Keratinocyte (primary cell): Measurements from ENCODE around the gene PARP14. TPM values are rescaled to one million over a fixed set of nuclear protein-coding genes. Genes with fewer than 3 reads are reported as not detected.
"Not testable (repeated sequence)": the region's sequence is repeated elsewhere in the genome, so short reads cannot be mapped to it uniquely, and the experiment has no call there.

ENCODE experiments used
- DNase-seq: peaks from one replicate; pipeline ENCODE4 v3.0.0-alpha.2; 2011; ENCODE audit warnings: low read depth, missing footprints, low spot score
- FAIRE-seq: peaks from 2 replicates; lab custom pipeline; 2011; peaks lifted over from hg19 to GRCh38; lab: Jason Lieb, UNC
- H2AFZ ChIP-seq: 2 replicates; pipeline ENCODE4 v1.6.0; 2012; ENCODE audit warnings: low read length, control low read depth, inconsistent platforms; ENCODE audit not compliant: control insufficient read depth
- H3K27ac ChIP-seq: 2 replicates; pipeline ENCODE4 v1.5.1; 2011; ENCODE audit warnings: low read length; ENCODE audit not compliant: control insufficient read depth, insufficient read depth
- H3K27me3 ChIP-seq: 3 replicates; pipeline ENCODE4 v1.6.0; 2011; ENCODE audit warnings: low read length; ENCODE audit not compliant: control insufficient read depth, insufficient read depth; ENCODE audit errors: extremely low read depth
- H3K36me3 ChIP-seq, 2 experiments: 2 replicates in 1 of 2; 3 replicates in 1 of 2; pipeline ENCODE4 v1.5.1; 2011; ENCODE audit warnings: low read length in 2 of 2, mild to moderate bottlenecking in 1 of 2; ENCODE audit not compliant: control insufficient read depth in 2 of 2, insufficient read depth in 2 of 2; ENCODE audit errors: extremely low read depth in 1 of 2
- H3K4me1 ChIP-seq: 3 replicates; pipeline ENCODE4 v1.5.1; 2011; ENCODE audit warnings: low read length; ENCODE audit not compliant: control insufficient read depth, insufficient read depth; ENCODE audit errors: extremely low read depth
- H3K4me2 ChIP-seq: 3 replicates; pipeline ENCODE4 v1.6.0; 2011; ENCODE audit warnings: low read depth, low read length; ENCODE audit not compliant: control insufficient read depth, insufficient read depth; ENCODE audit errors: extremely low read depth
- H3K4me3 ChIP-seq, 3 experiments: fragments of 200-600 bp in 1 of 3; sonication (generic) in 1 of 3; 2 replicates in 2 of 3; 3 replicates in 1 of 3; pipeline ENCODE4 v1.5.1; 2011 to 2016; ENCODE audit warnings: low read length in 3 of 3, mild to moderate bottlenecking in 3 of 3, control low read depth in 2 of 3, inconsistent platforms in 1 of 3, low read depth in 1 of 3, mixed read lengths in 1 of 3, mixed run types in 1 of 3, moderate library complexity in 1 of 3; ENCODE audit not compliant: control insufficient read depth in 2 of 3, insufficient read depth in 2 of 3; ENCODE audit errors: extremely low read depth in 1 of 3
- H3K79me2 ChIP-seq: 2 replicates; pipeline ENCODE4 v1.6.0; 2012; ENCODE audit warnings: low read length; ENCODE audit not compliant: control insufficient read depth, insufficient read depth
- H3K9ac ChIP-seq: 3 replicates; pipeline ENCODE4 v1.6.0; 2011; ENCODE audit warnings: low read length; ENCODE audit not compliant: control insufficient read depth, insufficient read depth; ENCODE audit errors: extremely low read depth
- H3K9me1 ChIP-seq: 3 replicates; pipeline ENCODE4 v1.6.0; 2011; ENCODE audit warnings: low read length; ENCODE audit not compliant: control insufficient read depth, insufficient read depth; ENCODE audit errors: extremely low read depth
- H3K9me3 ChIP-seq: 2 replicates; pipeline ENCODE4 v1.5.1; 2012; ENCODE audit warnings: low read depth, low read length; ENCODE audit not compliant: control insufficient read depth
- H4K20me1 ChIP-seq: 3 replicates; pipeline ENCODE4 v1.6.0; 2011; ENCODE audit warnings: low read length; ENCODE audit not compliant: control insufficient read depth, insufficient read depth; ENCODE audit errors: extremely low read depth
- CTCF ChIP-seq, 3 experiments: IDR thresholded peaks in 1 of 3; conservative IDR thresholded peaks in 1 of 3; optimal IDR thresholded peaks in 1 of 3; 2 replicates in 2 of 3; 3 replicates in 1 of 3; pipeline versions ENCODE3 to v1.5.1; 2011; ENCODE audit warnings: low read length in 3 of 3, mild to moderate bottlenecking in 3 of 3, moderate library complexity in 2 of 3, control low read depth in 1 of 3, inconsistent platforms in 1 of 3; ENCODE audit not compliant: insufficient read depth in 2 of 3; ENCODE audit errors: extremely low read depth in 1 of 3
- EZH2 ChIP-seq: IDR thresholded peaks from one replicate; pipeline ENCODE4 v1.6.1; 2012; ENCODE audit warnings: inconsistent platforms, mild to moderate bottlenecking, low read length, moderate library complexity
- dilution Hi-C: fragments of 300-500 bp; cut with MboI; formaldehyde crosslinking; loops from one replicate; pipeline ENCODE4 v1.7.0; 2020; ENCODE audit warnings: low sequenced_read_pairs; ENCODE audit not compliant: extremely low pct_ligation_motif_present
- polyA plus RNA-seq, 5 experiments: library from polyadenylated mRNA; depleted of rRNA in 3 of 5; stranded (reverse) in 3 of 5; stranded (forward) in 1 of 5; unstranded in 1 of 5; fragments of >200 nt; gene quantifications; 1 replicate in 1 of 5; 2 replicates in 3 of 5; 3 replicates in 1 of 5; pipeline versions ENCODE4 v1.2.1 to v1.2.3, GENCODE V29; 2011 to 2012; ENCODE audit warnings: missing spikeins in 2 of 5, low read depth in 1 of 5, low replicate concordance in 1 of 5

PARP14 gene
- polyA plus RNA-seq, 1 donor (not counting 4 experiments of a cell fraction or from before 2014, with no cell fraction given): 25.7 TPM

DNA sequence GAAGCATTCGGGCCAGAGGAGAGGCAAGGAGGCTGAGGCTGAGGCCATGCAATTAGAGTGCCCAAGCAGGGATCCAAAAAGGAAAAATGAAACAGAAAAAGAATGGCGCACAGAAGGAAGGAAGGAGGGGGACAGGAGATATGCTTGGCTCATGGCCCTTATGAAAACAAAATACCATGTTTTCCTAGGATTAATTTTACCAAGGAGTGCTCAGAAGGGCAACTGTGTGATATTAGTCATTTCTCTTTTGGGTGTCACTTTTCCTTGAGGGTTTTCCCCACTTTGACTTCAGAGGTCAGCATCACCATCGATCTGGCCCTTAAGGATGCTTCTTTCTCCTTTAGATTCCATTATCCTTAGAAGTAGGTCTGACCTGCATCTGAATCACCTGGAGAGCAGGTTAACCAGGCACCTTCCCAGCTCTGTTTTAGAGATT, 1.4 kb downstream of the PARP14 start:
- Histone ChIP-seq H3K27me3 (no peaks in the 10 kb centered on the region), H3K79me2 (peaks cover 16% of the 10 kb centered on the region), H4K20me1 (no peaks in the 10 kb centered on the region), H2AFZ (no peak overlapping the region), H3K36me3 (no peaks in the 10 kb centered on the region), H3K4me1 (peaks cover 25% of the 10 kb centered on the region), H3K9me1 (no peaks in the 10 kb centered on the region), H3K4me2 (peak overlapping the region; percentile 94), H3K9me3 (no peaks in the 10 kb centered on the region), H3K4me3 (peak overlapping the region in 2 of 3 experiments; percentile 83 to 92), H3K9ac (no peak overlapping the region), H3K27ac (no peak overlapping the region)
- DNase-seq: no peak
- dilution Hi-C loops: no loop called here
- FAIRE-seq: no peak
- no peak for TF ChIP-seq CTCF (optimal IDR thresholded peaks at IDR 0.05 in 1 of 3, IDR thresholded peaks at IDR 0.05 in 1 of 3, conservative IDR thresholded peaks at IDR 0.05 in 1 of 3; ENCODE audit: extremely low read depth in 1 of 3, insufficient read depth in 2 of 3, low read length in 3 of 3)

- H3K27ac ChIP-seq, H4K20me1 ChIP-seq, H3K9me3 ChIP-seq, H3K27me3 ChIP-seq, H3K36me3 ChIP-seq, H2AFZ ChIP-seq, FAIRE-seq, H3K4me2 ChIP-seq, H3K9ac ChIP-seq, dilution Hi-C loops, H3K9me1 ChIP-seq, H3K4me3 ChIP-seq, DNase-seq: not testable (repeated sequence)
- Histone ChIP-seq H3K79me2 (peaks cover 16% of the 10 kb centered on the region), H3K4me1 (peaks cover 25% of the 10 kb centered on the region)
Measured at GRCh38 chr3:122682778-122683411, 2.3 kb downstream of the PARP14 start.

- Histone ChIP-seq H3K4me2 (no peak overlapping the region), H3K36me3 (peaks cover 0 to 2% of the 10 kb centered on the region in 2 experiments), H3K27me3 (no peaks in the 10 kb centered on the region), H2AFZ (no peak overlapping the region), H3K4me3 (no peak overlapping the region), H3K9ac (no peak overlapping the region), H3K4me1 (no peaks in the 10 kb centered on the region), H3K79me2 (peaks cover 4% of the 10 kb centered on the region), H4K20me1 (no peaks in the 10 kb centered on the region), H3K9me3 (no peaks in the 10 kb centered on the region), H3K27ac (no peak overlapping the region), H3K9me1 (no peaks in the 10 kb centered on the region)
- dilution Hi-C loops: no loop called here
- TF ChIP-seq EZH2: no peak
- no peak for TF ChIP-seq CTCF (optimal IDR thresholded peaks at IDR 0.05 in 1 of 3, IDR thresholded peaks at IDR 0.05 in 1 of 3, conservative IDR thresholded peaks at IDR 0.05 in 1 of 3; ENCODE audit: extremely low read depth in 1 of 3, insufficient read depth in 2 of 3, low read length in 3 of 3)
- DNase-seq (no peak), FAIRE-seq (no peak)
Measured at GRCh38 chr3:122687298-122687697, 6.7 kb downstream of the PARP14 start.
